Caco-2 (cell line): Measurements from ENCODE around the gene GLUD1. TPM values are rescaled to one million over a fixed set of nuclear protein-coding genes. Genes with fewer than 3 reads are reported as not detected.

ENCODE experiments used
- BruUV-seq: library from RNA; stranded (reverse); fragments of 400-500 nt; replicated peaks from 2 replicates; lab custom pipeline; 2021; lab: Mats Ljungman, UMichigan
- CTCF ChIA-PET: fragments of 300-600 bp; sonication (Branson Sonifier 250); formaldehyde crosslinking; loops from one replicate; lab custom pipeline; 2022; ENCODE audit warnings: antibody characterized with exemption; lab: Charles Lee
- POLR2A ChIA-PET: fragments of 300-600 bp; sonication (Branson Sonifier 250); formaldehyde crosslinking; loops from one replicate; lab custom pipeline; 2022; ENCODE audit warnings: antibody characterized with exemption; lab: Charles Lee
- DNase-seq, 2 experiments: peaks; one replicate each; pipeline versions ENCODE4 v3.0.0 to v3.0.0-alpha.2; 2020 to 2022
- H3K27me3 ChIP-seq: replicated peaks from 2 replicates; pipeline ENCODE4 v1.6.0; 2011; ENCODE audit warnings: low read length; ENCODE audit not compliant: control insufficient read depth, insufficient read depth
- H3K36me3 ChIP-seq: 2 replicates; pipeline ENCODE4 v1.5.1; 2011; ENCODE audit warnings: low read length; ENCODE audit not compliant: control insufficient read depth, insufficient read depth
- H3K4me1 ChIP-seq: fragments of 250-450 bp; sonication (Bioruptor Pico); 2 replicates; pipeline ENCODE4 v1.5.1; 2020; ENCODE audit warnings: mild to moderate bottlenecking
- H3K4me3 ChIP-seq: 2 replicates; pipeline ENCODE4 v1.5.1; 2011; ENCODE audit warnings: low read depth, mild to moderate bottlenecking, control low read depth, low read length
- H3K9me3 ChIP-seq: fragments of 250-450 bp; sonication (Bioruptor Pico); 2 replicates; pipeline ENCODE4 v1.5.1; 2020; ENCODE audit warnings: mild to moderate bottlenecking, moderate library complexity
- H3K27ac Mint-ChIP-seq: one replicate; pipeline ENCODE4 v1.8.0; 2022; ENCODE audit warnings: mixed read lengths; ENCODE audit not compliant: unreplicated experiment
- H3K27me3 Mint-ChIP-seq: one replicate; pipeline ENCODE4 v1.8.0; 2022; ENCODE audit warnings: mixed read lengths; ENCODE audit not compliant: insufficient read depth, unreplicated experiment
- H3K36me3 Mint-ChIP-seq: one replicate; pipeline ENCODE4 v1.8.0; 2022; ENCODE audit warnings: mild to moderate bottlenecking, mixed read lengths; ENCODE audit not compliant: insufficient read depth, unreplicated experiment
- H3K4me1 Mint-ChIP-seq: one replicate; pipeline ENCODE4 v1.8.0; 2022; ENCODE audit warnings: low read depth, mixed read lengths; ENCODE audit not compliant: unreplicated experiment
- H3K4me3 Mint-ChIP-seq: one replicate; pipeline ENCODE4 v1.8.0; 2022; ENCODE audit warnings: mild to moderate bottlenecking, moderate library complexity, mixed read lengths; ENCODE audit not compliant: unreplicated experiment
- H3K9me3 Mint-ChIP-seq: one replicate; pipeline ENCODE4 v1.8.0; 2022; ENCODE audit warnings: mixed read lengths; ENCODE audit not compliant: unreplicated experiment
- intact Hi-C: fragments of 100-400 bp; cut with micrococcal nuclease; formaldehyde crosslinking; loops from one replicate; pipeline ENCODE4 v1.10.0; 2022; ENCODE audit not compliant: unreplicated experiment
- total RNA-seq: library from RNA; stranded (reverse); gene quantifications from 2 replicates; pipeline ENCODE4 v1.2.3, GENCODE V29; 2022
- TF ChIP-seq, protein P1 (sequence below), 2 experiments: fragments of 200-600 bp in 1 of 2; IDR thresholded peaks; 1 replicate in 1 of 2; 2 replicates in 1 of 2; pipeline versions ENCODE4 v1.5.1 to v1.8.0; 2011 to 2022; ENCODE audit warnings: antibody characterized with exemption in 1 of 2, control low read depth in 1 of 2, inconsistent platforms in 1 of 2, low read depth in 1 of 2, low read length in 1 of 2, mild to moderate bottlenecking in 1 of 2, moderate library complexity in 1 of 2; ENCODE audit not compliant: insufficient read depth in 1 of 2, severe bottlenecking in 1 of 2, unreplicated experiment in 1 of 2

GLUD1 gene
- total RNA-seq, 1 experiment from 2014 or later, result 767 TPM

DNA sequence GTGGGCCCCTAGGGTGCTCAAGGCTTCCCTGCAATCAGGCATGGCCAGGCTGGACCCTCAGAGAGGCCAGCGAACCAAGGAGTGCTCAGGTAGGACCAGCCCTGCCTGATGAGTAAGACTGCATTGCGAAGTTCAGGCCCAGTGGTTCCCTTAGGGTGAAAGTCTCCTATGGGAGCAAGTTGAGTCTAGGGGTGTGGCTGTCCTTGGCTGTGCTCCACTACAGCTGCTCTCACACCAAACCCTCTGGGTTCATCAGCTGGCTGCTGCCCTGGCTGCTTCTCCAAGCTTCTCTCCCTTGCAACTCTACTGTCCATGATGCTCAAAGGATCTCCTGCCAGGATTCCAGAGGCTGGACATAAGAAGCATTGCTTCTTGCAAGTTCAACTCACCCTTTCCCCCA, 55.9 kb downstream of the GLUD1 start:
- Mint-ChIP-seq H3K27ac (no peak overlapping the region), H3K9me3 (no peaks in the 10 kb centered on the region), H3K27me3 (no peaks in the 10 kb centered on the region), H3K4me3 (no peak overlapping the region), H3K36me3 (peaks cover 45% of the 10 kb centered on the region), H3K4me1 (peaks cover 7% of the 10 kb centered on the region)
- intact Hi-C loops, result no loop called here
- no peaks in the 10 kb centered on the region for H3K4me1 ChIP-seq
- H3K4me3 ChIP-seq, result no peak overlapping the region
- TF ChIP-seq, protein P1, sequence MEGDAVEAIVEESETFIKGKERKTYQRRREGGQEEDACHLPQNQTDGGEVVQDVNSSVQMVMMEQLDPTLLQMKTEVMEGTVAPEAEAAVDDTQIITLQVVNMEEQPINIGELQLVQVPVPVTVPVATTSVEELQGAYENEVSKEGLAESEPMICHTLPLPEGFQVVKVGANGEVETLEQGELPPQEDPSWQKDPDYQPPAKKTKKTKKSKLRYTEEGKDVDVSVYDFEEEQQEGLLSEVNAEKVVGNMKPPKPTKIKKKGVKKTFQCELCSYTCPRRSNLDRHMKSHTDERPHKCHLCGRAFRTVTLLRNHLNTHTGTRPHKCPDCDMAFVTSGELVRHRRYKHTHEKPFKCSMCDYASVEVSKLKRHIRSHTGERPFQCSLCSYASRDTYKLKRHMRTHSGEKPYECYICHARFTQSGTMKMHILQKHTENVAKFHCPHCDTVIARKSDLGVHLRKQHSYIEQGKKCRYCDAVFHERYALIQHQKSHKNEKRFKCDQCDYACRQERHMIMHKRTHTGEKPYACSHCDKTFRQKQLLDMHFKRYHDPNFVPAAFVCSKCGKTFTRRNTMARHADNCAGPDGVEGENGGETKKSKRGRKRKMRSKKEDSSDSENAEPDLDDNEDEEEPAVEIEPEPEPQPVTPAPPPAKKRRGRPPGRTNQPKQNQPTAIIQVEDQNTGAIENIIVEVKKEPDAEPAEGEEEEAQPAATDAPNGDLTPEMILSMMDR (IDR thresholded peaks at IDR 0.05; ENCODE audit: insufficient read depth in 1 of 2, low read depth in 1 of 2, low read length in 1 of 2, severe bottlenecking in 1 of 2, unreplicated experiment in 1 of 2), result no peak
- H3K27me3 ChIP-seq, result no peaks in the 10 kb centered on the region
- H3K9me3 ChIP-seq, result no peaks in the 10 kb centered on the region
- ChIA-PET CTCF (no interaction called here), POLR2A (no interaction called here)
- H3K36me3 ChIP-seq, result no peaks in the 10 kb centered on the region
- BruUV-seq, result no TSS peak
- DNase-seq, result no peak

DNA sequence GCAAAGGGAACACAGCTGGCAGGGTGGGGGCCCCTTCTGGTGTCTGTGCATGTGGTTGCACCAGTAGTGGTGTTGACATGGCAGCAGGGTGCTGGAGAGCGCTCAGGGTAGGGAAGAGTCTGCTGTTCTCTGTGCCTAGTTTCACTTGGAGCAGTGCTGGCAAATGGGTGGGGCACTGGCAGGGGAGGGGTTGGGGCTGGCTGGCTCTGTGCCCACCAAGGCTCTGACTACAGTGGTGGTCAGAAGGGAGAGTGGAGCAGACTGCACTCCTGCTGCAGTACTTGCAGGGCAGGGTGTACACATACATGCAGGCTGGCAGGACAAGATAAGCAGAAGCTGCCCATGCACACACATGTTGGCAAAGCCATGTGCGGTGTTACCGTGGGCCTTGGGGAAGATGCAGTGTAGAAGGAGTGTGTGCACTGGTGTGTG, 56.3 kb downstream of the GLUD1 start:
- H3K36me3 ChIP-seq, result no peaks in the 10 kb centered on the region
- no peak overlapping the region for H3K4me3 ChIP-seq
- intact Hi-C loops, result no loop called here
- Mint-ChIP-seq H3K27me3 (no peaks in the 10 kb centered on the region), H3K27ac (no peak overlapping the region), H3K36me3 (peaks cover 40% of the 10 kb centered on the region), H3K4me3 (no peak overlapping the region), H3K4me1 (peaks cover 7% of the 10 kb centered on the region), H3K9me3 (no peaks in the 10 kb centered on the region)
- TF ChIP-seq, protein P1 (IDR thresholded peaks at IDR 0.05; ENCODE audit: insufficient read depth in 1 of 2, low read depth in 1 of 2, low read length in 1 of 2, severe bottlenecking in 1 of 2, unreplicated experiment in 1 of 2), result no peak
- no peak for DNase-seq
- ChIA-PET CTCF (no interaction called here), POLR2A (no interaction called here)
- no peaks in the 10 kb centered on the region for H3K9me3 ChIP-seq
- H3K27me3 ChIP-seq, result no peaks in the 10 kb centered on the region
- BruUV-seq, result no TSS peak
- H3K4me1 ChIP-seq, result no peaks in the 10 kb centered on the region

DNA sequence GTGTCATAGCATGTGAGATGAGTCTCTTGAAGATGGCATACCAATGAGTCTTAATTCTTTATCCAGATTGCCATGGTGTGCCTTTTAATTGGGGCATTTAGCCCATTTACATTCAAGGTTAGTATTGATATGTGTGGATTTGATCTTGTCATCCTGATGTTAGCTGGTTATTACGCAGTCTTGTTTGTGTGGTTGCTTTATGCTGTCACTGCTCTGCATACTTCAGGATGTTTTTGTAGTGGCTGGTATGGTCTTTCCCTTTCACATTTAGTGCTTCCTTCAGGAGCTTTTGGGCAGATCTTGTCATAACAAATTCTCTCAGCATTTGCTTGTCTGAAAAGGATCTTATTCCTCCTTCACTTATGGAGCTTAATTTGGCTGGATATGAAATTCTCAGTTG, 58.0 kb downstream of the GLUD1 start:
- Histone ChIP-seq H3K36me3 (no peaks in the 10 kb centered on the region), H3K4me1 (no peaks in the 10 kb centered on the region), H3K27me3 (no peaks in the 10 kb centered on the region), H3K4me3 (no peak overlapping the region), H3K9me3 (no peaks in the 10 kb centered on the region)
- H3K4me3 Mint-ChIP-seq, result no peak overlapping the region
- no peaks in the 10 kb centered on the region for H3K27me3 Mint-ChIP-seq
- POLR2A ChIA-PET, result no interaction called here
- CTCF ChIA-PET, result interaction anchor here (0.6 kb wide), 1 partner anchor 40 kb away, joined by 3 read pairs; no protein-coding TSS in a partner anchor
- DNase-seq, result no peak
- BruUV-seq, result no TSS peak
- no peaks in the 10 kb centered on the region for H3K9me3 Mint-ChIP-seq
- no peak overlapping the region for H3K27ac Mint-ChIP-seq
- TF ChIP-seq, protein P1 (IDR thresholded peaks at IDR 0.05; ENCODE audit: insufficient read depth in 1 of 2, low read depth in 1 of 2, low read length in 1 of 2, severe bottlenecking in 1 of 2, unreplicated experiment in 1 of 2), result no peak
- H3K36me3 Mint-ChIP-seq, result peaks cover 24% of the 10 kb centered on the region
- intact Hi-C loops, result no loop called here
- H3K4me1 Mint-ChIP-seq, result peaks cover 7% of the 10 kb centered on the region
